GM19099 (cell line): ENCODE measurements around the gene TNFRSF4.

Experiments used
- POLR2A ChIP-seq: IDR thresholded peaks from 3 replicates; pipeline ENCODE4 v1.6.1; 2011; ENCODE audit warnings: low read depth; ENCODE audit not compliant: insufficient read length; ENCODE audit errors: extremely low read depth

The TNFRSF4 gene

DNA sequence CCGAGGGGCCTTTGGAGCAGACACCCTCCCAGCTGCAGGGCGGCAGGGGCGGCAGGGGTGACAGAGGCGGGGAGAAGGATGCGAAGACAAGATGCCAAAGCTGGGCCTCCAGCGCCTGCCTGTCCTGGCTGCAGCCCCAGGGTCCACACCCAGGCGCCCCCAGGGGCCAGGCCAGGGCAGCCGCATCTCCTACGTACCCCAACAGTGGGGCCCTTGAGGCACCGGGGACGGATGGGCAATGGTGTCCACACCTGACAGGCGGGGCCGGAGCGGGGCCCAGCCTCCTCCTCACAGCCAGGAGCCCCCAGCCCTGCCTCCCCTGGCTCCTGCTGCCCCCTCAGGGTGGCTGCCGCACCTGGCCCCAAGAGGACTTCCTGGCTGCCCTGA lies 25.3 kb upstream of the TNFRSF4 start:
- TF ChIP-seq POLR2A: no peak

DNA sequence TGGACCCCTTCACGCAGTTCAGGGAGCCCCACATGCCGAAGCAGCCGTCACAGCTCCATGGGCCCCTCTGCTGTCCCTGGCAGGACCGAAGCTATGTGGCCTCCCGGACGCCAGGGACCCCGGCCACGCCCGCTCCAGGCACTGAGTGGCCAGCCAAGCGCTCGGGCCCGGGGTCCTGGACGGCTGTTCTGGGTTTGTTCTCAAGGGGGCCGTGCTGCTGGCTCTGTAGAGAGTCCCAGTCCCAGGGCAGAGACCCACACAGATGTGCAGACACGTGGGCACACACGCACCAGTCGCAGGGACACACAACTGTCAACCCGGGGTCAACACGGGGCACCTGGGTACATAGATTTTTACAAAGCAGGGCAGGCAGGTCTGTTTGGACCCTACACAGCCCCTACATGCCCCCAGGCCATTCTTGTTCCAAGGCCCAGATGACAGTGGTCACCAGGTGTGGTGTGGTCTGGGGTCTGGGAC lies 24.8 kb upstream of the TNFRSF4 start:
- no peak for TF ChIP-seq POLR2A

DNA sequence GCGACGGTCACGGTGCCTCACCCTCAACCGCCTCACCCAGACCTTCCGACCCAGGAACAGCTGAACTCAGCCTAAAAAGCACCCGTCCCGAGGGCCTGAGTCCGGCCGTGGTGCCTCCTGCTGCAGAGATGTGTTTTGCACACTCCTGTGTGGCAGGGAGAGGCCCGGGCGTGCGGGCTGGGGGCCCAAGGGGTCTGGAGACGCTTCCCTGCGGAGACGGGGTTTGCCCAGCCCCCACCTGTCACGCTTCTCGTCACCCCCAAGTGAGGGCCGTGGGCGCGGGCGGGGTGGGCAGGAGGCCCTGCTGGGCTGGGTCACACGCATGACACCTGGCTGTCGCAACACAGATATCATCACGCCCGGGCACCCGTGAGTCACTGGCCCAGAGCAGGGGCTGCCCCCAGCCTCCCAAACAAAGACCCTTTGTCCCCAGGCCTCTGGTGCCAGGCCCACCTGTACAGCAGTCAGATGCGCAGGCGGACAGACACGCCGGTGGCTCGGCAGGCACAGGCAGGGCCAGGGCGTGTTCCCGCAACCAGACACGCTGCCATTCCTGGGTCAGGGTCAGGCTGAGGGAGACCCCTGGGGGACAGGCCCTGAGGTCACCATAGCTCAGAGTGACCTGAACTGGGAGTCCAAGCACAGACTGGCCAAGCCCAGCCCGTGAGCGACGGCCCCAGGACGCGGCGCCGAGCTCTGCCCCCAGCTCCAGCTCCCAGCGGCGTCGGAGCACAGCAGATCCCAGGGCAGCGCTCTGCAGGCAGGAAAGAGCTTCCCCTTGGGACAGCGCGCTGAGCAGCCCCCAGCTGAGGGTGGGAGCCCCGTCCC lies 24.1 kb upstream of the TNFRSF4 start:
- no peak for TF ChIP-seq POLR2A

DNA sequence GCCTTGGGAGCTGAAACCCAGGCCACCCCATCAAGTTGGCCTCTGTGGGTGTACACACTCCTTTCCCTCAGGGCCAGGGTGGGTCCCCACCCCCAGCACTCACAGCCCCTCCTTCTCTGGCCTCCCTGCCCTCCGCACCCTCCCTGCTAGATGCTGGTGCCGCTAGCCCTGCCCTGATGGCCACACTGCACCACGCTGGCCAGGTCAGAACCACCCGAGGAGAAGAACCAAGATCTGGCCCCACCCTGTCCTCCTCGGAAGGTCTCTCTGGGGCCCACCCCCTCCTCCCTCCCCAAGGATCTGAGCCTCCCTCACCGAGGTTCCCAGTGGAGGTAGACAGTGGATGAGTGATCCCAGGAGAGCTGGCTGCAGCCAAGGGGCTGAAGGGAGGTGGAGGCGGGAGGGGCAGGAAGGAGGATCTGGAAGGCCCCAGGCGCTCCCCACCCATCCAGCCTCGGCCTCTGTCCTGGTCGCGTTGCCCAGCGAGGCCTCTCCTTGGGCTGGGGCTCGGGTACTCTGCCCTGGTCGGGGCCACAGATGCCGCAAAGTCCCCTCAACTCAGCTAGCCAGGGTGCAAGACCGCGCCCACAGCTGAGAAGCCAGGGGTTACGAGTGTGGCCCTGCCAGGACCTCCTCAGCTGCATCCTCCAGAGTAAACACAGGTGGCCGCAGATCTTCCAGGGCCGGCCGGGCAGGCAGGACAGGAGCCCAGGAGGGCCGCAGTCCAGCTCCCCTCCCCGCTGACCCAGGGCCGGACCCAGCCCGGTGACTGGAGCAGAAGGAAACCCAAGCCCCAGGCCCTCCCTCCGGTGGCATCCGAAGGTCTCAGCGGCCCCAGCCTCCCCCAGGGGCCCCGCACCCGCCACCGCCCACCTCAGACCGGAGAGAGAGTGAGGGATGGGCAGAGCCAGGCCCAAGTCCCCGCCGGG lies 23.3 kb upstream of the TNFRSF4 start:
- TF ChIP-seq POLR2A: no peak

DNA sequence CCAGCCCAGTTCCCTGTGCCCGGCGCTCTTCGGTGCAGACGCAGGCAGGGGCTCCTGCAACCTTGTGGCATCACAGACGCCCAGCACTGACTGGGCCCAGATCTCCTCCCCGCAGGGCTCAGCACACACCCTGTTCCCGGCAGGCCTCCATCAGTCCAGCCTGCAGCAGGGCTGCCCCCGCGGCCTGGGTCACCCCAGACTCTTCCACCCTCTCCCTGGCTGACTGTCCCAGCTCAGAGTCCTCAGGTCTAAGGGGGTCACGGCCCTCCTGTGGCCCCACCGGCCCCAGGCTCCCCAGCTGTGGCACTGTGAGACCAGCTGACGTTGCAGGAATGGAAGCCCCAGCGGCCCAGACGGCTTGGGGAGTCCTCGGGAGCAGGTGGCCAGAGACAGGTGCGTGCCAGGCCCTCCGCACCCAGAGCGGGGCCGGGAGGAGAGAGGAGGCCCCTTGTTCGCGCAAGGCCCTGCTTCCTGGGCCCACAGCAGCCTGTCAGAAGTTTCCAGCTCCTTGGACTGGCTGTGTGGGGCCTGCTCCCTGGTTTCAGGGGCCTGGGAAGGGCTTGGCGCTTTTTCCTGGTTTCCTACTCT lies 22.3 kb upstream of the TNFRSF4 start:
- no peak for TF ChIP-seq POLR2A

DNA sequence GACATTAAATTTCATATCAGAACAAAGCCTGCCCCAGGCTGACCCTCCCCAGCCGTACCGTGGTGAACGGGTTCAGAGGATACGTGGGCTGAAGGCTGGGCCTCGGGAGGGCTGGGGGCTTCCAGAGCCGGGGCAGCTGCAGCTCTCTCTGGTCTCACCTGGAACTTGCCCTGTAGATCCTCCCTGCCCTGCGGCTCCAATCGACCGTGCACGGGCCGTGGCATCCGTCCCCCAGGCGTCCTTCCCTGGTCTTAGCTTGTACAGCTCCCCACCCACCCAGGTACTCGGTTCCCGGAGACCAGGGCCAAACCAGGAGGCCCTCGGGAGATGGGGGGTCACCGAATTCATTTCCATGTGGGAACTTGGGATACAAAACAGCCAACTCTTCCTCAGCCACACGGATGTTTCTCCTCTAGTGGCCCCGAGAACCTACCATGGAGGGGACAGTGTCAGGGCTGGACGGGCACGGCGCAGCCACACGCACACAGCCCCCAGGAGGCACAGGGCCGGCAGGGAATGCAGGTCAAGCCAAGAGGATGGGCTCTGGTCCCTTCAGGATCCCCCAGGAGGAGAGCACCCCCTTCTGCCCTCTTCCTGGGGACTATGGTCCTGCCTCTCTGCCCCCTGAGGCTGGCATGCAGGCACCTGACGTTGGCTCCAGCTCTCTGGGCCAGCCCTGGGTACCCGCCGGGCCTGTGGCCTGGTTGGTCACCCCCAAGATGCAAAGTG lies 21.2 kb upstream of the TNFRSF4 start:
- no peak for TF ChIP-seq POLR2A

DNA sequence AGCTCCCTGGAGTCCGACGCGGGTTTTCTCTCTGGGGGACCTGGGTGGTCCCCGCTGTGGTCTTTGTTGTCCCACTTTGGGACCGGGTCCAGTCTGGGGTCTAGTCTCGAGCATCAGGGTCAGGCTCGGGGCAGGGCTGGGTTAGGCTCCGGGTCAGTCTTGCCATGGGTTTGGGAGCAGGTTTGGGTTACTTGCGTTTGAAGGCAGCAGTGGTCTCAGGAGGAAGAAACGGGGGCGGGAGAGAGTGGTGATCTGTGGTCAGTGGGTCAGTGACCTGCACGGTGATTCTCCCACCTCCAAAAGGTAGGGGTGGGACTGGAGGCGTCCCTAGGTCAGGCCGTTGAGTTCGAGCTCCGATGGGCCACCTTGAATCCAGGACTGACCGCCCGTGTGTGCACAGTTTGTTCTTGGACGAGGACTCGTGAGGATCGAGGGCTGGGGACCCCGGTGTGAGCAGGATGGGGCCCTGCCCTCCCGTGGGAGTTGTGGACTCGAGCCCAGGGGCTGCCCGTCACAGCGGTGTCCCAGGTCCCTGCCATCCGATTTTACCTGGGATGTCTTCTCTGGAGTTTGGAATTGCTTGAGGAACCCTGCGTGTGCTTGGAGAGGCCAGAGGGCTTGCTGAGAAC lies 20.3 kb upstream of the TNFRSF4 start:
- TF ChIP-seq POLR2A: no peak

DNA sequence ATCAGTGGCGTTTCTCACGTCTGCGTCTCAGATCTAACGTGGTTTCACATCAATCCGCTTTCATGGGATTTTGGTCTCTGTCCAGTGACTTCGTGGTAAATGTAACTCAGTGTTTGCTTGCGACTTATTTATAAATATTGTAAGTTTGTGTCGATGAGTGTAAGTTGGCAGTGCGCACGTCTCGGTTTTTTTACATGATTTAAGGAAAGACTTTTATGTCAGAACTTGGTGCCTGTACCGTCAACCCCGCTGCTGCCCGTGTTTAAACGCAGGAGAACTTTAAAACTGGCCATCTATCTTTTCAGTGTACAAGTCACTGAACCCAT lies 19.6 kb upstream of the TNFRSF4 start:
- no peak for TF ChIP-seq POLR2A

DNA sequence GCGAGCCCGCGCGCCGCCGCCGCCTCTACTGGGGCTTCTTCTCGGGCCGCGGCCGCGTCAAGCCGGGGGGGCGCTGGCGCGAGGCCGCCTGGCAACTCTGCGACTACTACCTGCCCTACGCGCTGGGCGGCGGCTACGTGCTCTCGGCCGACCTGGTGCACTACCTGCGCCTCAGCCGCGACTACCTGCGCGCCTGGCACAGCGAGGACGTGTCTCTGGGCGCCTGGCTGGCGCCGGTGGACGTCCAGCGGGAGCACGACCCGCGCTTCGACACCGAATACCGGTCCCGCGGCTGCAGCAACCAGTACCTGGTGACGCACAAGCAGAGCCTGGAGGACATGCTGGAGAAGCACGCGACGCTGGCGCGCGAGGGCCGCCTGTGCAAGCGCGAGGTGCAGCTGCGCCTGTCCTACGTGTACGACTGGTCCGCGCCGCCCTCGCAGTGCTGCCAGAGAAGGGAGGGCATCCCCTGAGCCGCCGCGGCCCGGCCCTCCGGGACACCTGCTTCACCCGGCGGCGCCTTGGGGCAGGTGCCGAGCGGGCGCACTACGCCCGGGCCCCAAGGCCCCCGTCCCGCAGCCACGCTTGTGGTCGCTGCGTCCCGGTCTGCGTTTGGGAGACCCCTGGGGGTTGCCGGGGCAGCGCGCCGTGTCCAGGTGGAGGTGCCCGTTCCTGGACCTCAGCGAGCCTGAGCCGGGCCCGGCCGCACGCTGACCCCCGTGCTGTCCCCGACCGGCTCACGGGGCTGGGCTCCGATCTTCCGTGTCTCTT lies 19.0 kb upstream of the TNFRSF4 start:
- no peak for TF ChIP-seq POLR2A

DNA sequence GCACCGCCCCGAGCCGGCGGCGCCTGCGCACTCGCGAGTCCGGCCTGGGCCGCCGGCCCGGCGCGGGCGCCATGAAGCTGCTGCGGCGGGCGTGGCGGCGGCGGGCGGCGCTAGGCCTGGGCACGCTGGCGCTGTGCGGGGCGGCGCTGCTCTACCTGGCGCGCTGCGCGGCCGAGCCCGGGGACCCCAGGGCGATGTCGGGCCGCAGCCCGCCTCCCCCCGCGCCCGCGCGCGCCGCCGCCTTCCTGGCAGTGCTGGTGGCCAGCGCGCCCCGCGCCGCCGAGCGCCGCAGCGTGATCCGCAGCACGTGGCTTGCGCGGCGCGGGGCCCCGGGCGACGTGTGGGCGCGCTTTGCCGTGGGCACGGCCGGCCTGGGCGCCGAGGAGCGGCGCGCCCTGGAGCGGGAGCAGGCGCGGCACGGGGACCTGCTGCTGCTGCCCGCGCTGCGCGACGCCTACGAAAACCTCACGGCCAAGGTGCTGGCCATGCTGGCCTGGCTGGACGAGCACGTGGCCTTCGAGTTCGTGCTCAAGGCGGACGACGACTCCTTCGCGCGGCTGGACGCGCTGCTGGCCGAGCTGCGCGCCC lies 18.3 kb upstream of the TNFRSF4 start, which contains the start of gene B3GALT6:
Gene B3GALT6 (plus strand): TSS at position 30 of the 588 bp plus-strand sequence. CDS start 42 bp downstream, at position 72.
- TF ChIP-seq POLR2A: peak; percentile 69

DNA sequence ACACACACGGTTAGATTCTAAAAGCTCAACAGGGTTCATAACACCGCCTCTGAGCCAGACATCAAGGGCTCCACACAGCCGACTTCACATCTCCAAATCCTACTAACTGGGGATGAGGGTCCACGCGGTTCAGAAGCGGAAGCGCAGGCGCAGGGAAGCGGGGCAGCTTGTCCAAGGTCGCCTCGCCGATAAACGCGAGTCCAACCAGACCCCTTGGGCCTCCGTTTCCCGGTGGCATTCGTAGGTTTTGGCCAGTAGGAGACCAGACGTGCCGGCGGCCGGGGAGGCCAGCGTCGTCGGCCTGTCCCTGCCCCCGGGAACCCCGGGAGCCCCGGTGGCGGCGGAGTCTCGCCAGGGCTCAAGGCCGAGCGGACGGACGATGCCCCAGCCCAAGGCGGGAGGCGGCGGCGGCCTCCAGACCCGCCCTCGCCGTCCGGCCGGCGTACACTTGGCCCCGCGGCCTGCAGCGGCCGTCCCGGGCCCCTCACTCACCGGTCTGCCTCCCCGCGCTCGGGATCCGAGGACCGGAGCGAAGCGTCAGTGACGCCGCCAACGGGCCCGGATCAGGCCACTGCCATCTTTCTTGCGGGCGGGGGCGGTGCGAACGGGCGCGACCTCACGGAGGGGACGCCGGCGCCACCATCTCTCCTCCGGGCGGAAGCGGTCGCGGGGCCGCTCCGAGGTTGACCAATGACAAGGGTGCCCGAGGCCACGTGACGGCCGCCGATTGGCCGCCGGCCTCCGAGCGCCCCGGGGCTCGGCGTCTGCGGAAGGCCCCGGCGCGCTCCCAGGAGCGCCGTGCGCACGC lies 17.7 kb upstream of the TNFRSF4 start, which contains the start of gene SDF4:
Gene SDF4 (minus strand): TSS at position 602 of the 808 bp plus-strand sequence. CDS start 3,229 bp downstream, outside the sequence.
- peak; percentile 94 for TF ChIP-seq POLR2A

DNA sequence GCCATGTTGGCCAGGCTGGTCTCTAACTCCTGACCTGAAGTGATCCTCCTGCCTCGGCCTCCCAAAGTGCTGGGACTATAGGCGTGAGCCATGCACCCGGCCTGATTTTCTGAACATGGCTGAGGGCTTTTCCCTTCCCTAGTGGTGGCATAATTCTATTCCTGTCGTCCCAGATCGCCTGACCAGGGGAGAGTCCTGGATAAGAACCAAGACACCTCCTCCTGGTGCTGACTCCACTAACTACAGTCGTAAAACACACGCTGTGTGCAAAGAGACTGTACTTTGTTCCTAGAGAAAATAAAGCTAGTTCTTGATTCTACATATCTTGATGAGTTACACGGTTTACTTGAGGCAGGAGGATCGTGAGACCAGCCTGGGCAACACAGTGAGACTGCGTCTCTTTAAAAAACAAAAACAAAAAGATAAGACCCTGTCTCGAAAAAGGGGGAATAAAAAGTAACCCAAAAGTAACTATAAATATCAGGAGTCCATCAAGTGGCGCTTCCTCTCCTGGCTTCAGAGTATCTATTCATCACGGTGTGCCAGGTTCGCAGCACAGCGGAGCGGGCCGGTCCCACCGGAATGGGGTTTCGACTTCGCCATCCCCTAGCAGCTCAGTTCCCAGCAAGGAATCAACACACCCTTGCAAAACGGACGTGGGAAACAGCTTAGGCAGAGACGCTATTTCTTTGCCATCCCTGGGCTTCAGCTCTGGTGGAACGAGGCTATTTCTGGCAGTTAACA lies 16.9 kb upstream of the TNFRSF4 start:
- TF ChIP-seq POLR2A: no peak

DNA sequence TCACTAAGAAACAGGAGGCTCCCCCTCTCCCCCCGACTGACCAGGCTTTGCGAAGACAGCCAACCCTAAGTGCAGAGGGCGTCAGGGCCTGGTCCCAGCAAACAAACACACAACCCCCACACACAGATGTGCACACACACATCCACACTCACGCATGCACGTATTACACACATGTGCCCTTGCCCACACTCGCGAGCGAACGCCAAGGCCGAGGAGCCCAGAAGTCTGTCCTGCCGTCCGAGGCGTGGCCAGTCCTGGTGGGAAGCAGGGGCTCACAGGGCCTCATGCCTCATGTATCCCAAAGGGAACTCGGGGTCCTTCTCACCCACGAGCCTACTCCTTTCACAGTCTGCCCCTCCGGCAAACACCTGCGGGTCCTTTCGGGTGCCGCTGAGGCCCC lies 15.8 kb upstream of the TNFRSF4 start:
- TF ChIP-seq POLR2A: no peak
